HG03432 (cell line): Measurements from ENCODE around the gene KRT16.
"Not testable (repeated sequence)": the region's sequence is repeated elsewhere in the genome, so short reads cannot be mapped to it uniquely, and the experiment has no call there.

Experiments
- ATAC-seq: cut with Tn5 transposase; IDR thresholded peaks from one replicate; pipeline ENCODE4 v1.9.1; 2021; ENCODE audit warnings: mild to moderate bottlenecking, moderate library complexity; ENCODE audit not compliant: unreplicated experiment

Gene KRT16

GRCh38 chr17:41628621-41629255 lies 16.2 kb upstream of the KRT16 start:
- not testable (repeated sequence) for ATAC-seq

GRCh38 chr17:41628073-41628370 lies 15.5 kb upstream of the KRT16 start:
- not testable (repeated sequence) for ATAC-seq

- ATAC-seq = no peak
These were observed 14.9 kb upstream of the KRT16 start for GRCh38 chr17:41627316-41628072.

- not testable (repeated sequence) for ATAC-seq
These were observed 14.3 kb upstream of the KRT16 start for GRCh38 chr17:41626914-41627295.

GRCh38 chr17:41626028-41626913 lies 13.7 kb upstream of the KRT16 start:
- ATAC-seq = not testable (repeated sequence)

GRCh38 chr17:41625602-41626001 lies 13.0 kb upstream of the KRT16 start:
- no peak for ATAC-seq

GRCh38 chr17:41624208-41625101 lies 11.9 kb upstream of the KRT16 start, which contains the start of gene KRT17:
KRT17 (minus strand) TSS chr17:41624575; CDS start chr17:41624509, 66 bp downstream.
- ATAC-seq = no peak

- not testable (repeated sequence) for ATAC-seq
These were observed 10.8 kb upstream of the KRT16 start for GRCh38 chr17:41623184-41623861.

- ATAC-seq = not testable (repeated sequence)
These were observed 10.0 kb upstream of the KRT16 start for GRCh38 chr17:41622340-41623183.

- ATAC-seq = no peak
These were observed 9.3 kb upstream of the KRT16 start for GRCh38 chr17:41621916-41622315.

- ATAC-seq = not testable (repeated sequence)
These were observed 8.9 kb upstream of the KRT16 start for GRCh38 chr17:41621435-41621817.

- ATAC-seq = no peak
These were observed 8.2 kb upstream of the KRT16 start for GRCh38 chr17:41620583-41621434.

- not testable (repeated sequence) for ATAC-seq
These were observed 7.5 kb upstream of the KRT16 start for GRCh38 chr17:41619927-41620582.

GRCh38 chr17:41619036-41619926 lies 6.7 kb upstream of the KRT16 start:
- ATAC-seq = no peak

- no peak for ATAC-seq
These were observed 5.9 kb upstream of the KRT16 start for GRCh38 chr17:41618341-41619035.

- ATAC-seq = no peak
These were observed 5.1 kb upstream of the KRT16 start for GRCh38 chr17:41617698-41618097.
